CD4-positive, alpha-beta T cell treated with Interleukin-4 for 4 hours (primary cell): ENCODE data around the gene NEURL3.
"Not testable (repeated sequence)": the region's sequence is repeated elsewhere in the genome, so short reads cannot be mapped to it uniquely, and the experiment has no call there.

ENCODE experiments used
- DNase-seq: peaks from one replicate; pipeline ENCODE4 v3.0.0-alpha.2; 2020

NEURL3 gene

DNA sequence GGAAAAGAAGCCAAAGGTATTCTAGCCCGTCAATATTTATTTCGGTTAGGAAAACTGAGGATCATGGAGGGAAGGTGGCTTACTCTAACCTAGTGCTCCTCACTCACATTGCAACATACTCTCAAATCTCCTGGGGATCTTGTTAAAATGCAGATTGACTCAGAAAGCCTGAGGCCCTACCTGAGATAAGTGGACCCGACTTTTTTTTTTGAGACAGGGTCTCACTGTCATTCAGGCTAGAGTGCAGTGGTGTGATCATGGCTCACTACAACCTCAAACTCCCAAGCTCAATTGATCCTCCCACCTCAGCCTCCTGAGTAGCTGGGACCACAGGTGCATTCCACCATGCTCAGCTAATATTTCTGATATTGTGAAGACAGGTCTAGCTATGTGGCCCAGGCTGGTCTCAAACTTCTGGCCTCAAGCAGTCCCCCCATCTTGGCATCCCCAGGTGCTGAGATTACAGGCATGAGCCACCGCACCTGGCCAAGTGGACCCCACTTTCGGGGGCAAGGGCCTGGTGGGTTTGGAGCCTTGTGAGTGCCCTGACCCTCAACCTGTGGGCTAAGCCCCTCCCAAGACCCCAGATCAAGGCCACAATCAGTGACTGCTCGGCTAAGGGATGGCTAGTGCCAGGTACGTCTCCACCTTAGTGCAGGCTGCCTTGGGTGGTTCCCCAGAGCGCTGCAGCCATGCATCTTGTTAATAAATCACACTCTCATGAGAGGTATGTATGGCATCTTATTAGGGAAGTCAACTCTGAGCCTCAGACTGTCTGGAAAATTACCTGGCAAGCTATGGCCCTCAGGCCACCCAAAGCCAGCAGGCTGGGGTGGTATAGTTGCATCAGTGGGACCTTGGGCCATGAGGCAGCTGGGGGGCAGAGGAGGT, 1.1 kb upstream of the NEURL3 start:
- DNase-seq = no peak

DNA sequence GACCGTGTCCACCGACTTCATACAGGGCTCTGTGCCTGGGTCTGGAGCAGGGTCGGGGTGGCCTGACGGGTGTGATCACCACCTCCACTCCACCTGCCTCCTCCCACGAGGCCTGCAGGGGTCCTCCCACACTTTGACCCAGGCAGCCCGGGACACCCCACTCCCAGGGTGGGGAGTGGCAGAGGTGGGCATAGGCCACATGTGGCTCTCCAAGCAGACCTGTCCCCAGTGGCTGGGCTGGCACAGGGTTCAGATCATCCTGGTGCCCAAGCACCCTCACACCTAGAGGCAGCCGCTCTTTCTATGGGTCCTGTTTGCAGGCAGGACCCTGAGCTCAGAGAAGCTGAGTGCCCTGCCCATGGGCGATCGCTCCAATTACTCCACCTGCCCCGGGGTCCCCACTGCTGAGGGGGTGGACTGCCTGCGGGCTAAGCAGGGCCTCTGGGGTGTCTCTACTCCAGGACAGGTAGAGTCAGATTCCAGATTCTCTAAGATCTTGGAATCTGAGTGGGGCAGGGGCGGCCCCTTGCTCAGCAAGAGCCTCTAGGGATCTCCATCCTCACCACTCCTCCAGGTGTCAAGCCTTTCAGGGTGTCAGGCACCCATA, 1.4 kb downstream of the NEURL3 start:
- DNase-seq = no peak

DNA sequence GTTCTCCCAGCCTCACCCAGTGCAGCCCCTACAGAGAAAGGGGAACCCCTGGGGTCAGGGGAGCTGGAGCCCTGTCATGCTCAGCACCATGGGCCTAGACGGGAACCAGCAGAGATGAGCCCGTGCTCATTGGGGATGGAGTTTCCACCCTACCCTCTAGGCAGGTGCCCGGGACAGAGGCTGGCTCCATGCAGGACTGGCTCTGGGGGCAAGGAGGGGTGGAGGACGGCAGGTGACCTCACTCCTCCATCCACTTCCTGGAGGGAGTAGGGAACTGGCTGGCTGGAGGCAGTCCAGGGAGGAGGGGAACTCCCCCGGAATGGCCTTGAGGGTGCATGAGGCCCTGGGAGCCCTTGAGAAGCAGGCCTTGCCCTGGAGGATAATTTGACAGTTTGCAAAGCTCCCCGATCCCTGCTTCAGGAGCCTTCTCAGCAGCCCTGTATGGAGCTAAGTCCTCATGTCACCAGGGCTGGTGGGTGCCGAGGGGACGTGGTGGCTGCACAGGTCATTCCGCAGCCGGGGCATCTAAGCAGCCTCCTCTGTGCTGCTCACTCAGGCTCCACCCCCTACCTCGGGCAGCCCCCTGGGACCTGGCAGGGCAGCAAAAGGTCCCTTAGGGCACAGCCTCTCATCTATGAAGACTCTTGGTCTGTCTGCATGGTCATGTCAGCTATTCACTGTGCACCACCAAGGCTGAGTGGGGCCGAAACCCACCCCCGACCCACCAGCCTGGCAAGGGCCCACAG, 2.1 kb downstream of the NEURL3 start:
- DNase-seq = no peak

DNA sequence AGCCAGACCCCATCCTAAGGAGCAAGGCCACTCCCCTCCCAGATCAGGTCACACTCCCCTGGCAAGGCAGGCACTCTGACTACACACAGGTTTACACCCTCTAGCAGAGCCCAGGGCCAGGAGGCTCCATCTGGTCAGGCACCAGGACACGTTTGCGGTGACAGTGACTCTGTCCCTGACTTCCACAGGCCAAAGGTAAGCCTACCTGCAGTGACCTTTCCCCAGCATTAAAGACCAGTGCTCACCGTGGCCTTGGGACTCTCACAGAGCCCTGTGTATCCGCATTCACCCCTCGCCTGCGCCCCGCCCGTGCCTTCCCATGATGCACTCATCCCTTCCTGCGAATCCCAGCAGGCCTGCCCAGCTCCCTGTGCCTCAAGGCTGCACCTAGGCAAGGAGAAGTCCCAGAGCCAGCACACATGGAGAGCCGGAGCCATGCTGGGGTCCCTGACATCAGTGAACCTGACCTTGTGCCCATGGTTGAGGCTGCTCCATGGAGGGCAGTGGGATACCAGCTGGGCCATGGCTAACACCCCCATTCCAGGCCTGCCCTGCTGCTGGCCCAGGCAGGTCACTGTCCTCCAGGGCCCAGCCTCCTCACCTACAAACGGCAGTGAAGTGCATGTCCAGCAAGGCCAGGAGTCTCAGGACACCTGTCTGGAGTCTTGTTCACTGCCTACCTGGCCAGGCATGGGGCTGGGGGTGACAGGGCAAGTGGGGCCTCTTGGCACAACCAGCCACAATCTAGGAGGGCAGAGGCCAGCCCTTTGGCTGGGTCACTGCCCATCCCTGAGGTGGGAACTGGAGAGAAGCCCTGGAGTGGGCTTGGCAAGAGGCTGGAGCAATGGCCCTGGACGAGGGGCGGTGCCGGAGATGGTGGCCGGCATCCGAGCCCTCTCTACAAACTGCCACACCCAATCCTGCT, 3.0 kb downstream of the NEURL3 start:
- DNase-seq = no peak

DNA sequence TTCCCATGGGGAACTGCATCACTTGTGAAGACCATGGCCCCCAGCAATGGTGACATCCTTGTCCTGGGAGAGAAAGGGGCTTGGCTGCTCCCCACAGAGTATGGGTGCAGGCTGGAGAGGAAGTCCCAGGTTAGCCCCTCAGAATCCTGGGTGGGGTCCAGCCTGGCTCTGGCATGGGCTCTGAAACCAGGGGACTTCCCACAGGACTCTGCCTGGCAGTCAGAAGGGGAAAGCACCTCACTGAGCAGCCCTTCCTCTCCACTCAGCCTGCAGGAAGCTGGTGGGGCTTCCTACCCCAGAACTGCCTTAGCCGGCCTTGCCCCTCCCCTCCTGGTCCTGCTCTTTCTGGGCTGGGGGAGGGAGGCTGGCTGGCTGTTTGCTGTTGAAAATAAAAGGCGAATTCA, 3.7 kb downstream of the NEURL3 start:
- peak; percentile 25 for DNase-seq

DNA sequence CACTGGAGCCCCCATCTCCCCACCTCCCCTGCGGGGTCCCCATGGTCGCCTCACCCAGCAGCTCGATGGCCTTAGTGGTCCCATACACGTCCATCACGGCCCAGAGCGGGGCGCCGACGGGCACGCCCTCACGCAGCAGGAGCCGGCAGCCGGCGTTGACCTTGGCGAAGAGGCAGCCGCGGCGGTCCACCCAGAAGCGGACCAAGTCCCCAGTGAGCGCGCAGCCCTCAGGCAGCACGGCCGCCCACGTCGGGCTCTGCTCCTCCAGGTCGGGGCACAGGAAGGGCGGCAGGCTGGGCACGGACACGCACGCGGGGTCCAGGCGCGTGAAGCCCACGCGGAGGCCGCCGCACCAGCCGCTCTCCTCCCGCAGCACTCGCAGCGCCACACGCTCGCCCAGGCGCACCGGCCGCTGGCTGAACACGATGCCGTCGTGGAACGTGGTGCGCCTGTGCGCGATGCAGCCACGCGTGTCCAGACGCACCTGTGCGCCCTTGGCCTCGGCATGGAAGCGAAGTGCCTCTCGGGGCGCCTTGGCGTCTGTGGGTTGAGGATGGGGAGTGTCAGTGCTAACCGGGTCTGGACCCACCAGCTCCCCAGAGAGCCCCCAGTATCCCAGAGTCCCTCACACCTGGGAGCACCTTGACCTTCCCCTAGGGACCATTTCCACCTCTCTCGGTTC, 4.6 kb downstream of the NEURL3 start:
- no peak for DNase-seq

DNA sequence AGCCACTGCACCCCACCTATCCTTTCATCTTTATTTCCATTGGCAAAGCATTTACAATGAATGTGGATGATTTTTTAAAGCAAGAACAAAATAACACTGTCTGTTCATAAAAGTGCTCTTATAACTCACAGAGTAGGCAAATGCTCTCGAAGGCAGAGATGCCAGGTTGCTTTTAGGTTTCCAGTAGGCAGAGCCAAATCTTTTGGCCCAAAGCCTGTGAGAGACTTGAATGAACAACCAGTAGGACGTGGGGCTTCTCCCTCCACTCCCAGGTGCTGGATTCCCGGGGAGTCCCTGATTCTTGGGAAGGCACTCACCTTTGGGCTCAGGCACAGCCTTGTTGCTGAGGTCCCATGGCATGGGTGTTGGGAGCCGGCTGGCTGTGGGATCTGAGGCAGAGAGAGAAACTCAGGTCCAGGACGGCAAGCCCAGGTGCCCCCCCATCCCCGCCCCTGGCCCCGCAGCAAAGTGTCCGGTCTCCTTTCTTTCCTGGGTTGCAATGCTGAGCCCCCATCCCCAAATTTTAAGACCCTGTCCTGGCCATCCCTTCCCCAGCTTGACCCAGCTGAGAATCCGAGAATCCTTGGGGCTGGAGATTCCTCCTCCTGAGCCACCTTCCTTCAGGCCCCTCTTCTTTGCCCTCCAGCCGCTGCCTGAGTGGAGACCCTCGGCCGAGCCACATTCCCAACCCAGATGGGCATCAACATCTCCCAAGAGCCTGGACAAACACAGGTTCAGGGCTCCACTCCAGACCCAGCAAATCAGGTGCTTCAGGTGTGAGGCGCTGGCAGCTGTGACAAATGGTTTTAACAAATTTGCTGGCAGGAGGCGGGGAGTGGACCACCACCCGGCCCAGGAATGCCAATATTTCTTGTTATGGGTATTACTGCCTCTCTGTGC, 5.8 kb downstream of the NEURL3 start:
- DNase-seq = no peak

DNA sequence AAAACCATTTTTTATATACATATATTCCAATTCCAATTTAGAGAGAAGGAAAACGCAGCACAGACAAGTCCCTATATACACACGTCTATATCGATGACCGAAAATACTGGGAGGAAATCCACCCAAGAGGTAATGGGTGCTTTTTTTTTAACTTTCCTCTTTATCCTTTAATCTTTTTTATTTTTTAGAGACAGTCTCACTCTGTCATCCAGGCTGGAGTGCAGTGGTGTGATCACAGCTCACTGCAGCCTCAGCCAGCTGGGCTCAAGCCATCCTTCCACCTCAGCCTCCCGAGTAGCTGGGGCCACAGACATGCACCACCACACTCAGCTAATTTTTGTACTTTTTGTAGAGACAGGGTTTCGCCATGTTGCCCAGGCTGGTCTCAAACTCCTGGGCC, 6.5 kb downstream of the NEURL3 start:
- not testable (repeated sequence) for DNase-seq

DNA sequence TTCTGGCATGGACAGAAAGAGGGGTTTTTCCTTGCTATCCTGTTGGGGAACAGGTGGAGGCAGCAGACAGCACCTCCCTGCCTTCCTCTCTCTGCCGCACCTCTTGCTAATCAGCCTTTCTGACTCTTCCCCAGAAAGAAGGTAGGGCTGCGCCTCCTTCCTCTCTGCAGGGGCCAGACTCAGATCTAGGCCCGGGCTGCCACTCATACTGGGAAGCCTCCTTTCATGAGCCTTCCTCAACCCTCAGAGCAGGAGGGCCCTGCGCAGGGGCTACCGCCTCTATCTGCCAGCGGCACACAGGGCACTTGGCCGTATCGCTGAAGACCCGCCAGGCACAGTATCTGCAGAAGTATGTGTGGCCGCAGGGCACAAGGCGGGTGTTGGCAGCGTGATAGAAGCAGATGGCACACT, 7.1 kb downstream of the NEURL3 start:
- no peak for DNase-seq

DNA sequence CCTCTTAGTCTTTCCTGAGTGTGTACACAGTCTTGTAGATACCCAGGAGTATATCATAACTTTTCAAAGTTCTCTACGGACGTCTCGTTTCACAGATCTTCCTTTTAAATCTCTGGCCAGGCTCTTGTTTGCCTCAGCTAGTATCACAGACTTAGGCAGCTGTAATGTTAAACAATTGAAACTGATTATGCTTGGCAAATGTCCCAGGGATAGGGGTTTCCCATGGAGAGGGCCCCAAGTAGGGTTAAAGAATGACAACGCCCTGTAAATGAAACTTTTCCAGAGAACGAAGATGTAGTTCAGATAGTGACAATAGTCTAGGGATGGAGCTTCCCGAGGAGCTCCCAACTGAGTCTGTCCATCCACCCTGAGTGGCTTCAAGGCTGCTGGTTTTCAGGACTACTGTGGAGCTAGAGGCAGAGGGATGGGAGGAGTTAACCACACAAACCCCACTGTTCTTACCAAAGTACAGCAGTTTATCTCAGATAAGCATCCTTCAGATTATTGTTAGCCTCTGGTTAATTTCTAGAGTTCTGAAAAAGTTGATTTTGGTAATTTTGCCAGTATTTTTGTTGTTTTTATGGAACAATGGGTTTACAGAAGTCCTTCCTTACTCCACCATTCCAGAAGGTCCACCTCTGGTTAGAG, 9.1 kb downstream of the NEURL3 start:
- no peak for DNase-seq

DNA sequence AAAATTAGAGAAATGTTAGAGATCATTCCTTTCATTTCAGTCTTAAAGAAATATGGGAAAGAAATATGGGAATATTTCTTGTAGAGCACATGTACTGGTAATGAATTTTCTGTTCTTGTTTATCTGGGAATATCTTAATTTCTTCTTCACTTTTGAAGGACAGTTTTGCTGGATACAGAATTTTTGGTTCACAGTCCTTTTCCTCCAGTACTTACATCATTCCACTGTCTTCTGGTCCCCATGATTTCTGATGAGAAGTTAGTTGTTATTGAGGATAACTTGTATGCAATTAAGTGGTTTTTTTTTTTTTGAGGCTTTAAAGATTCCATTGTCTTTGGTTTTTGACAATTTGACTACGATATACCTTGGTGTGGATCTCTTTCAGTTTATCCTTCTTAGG, 11.0 kb downstream of the NEURL3 start:
- no peak for DNase-seq

DNA sequence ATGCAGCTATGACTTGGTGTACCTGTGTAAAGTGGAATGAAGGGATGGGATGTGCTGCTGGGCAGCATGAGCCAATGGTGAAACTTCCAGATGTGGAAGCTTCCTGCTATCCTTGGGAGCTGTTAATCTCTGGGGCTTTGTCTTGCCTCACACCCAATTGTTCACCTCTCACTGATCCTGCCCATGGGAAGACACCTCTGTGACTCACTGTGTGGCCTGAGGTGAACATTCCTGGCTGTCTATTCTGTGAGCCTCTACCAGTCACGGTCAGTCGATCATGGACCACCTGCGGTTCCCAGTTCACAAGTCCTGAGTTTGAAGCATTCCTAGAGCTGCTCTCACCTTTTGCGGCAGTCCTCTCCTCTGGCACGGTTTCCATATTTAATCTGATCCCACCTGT, 12.1 kb downstream of the NEURL3 start:
- DNase-seq = no peak

DNA sequence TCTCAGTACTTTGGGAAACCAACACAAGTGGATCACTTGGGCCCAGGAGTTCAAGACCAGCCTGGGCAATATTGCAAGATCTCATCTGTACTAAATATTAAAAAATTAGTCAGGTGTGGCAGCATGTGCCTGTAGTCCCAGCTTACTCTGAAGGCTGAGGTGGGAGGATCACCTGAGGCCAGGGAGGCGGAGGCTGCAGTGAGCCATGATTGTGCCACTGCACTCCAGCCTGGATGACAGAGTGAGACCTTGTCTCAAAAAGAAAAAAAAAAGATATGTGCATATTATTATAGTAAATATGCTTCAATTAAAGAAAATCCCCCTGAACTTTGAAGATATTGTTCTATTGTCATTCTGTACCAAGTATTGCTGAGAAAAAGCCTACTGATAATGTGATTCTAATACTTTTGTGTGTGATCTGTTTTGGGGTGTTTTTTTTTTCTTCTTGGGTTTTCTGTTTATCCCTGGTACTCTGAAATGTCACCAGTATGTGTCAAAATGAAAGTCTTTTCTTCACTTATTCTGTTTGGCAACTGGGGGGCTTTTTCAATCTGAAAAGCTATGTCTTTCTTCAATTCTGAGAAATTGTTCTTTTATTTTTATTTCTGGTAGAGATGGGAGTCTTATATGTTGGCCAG, 13.2 kb downstream of the NEURL3 start:
- no peak for DNase-seq

DNA sequence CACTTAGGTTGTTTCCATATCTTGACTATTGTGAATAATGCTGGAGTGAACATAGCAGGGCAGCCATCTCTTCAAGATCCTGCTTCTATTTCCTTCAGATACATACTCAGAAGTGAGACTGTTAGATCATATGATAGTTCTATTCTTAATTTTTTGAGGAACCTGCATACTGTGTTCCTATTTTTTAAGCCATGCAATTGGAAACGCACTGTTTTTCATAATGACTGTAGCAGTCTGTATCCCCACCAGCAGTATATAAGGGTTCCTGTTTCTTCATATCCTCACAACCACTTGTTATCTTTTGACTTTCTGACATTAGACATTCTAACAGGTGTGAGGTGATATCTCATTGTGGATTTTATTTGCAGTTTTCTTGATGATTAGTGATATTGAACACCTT, 15.5 kb downstream of the NEURL3 start:
- DNase-seq = no peak

DNA sequence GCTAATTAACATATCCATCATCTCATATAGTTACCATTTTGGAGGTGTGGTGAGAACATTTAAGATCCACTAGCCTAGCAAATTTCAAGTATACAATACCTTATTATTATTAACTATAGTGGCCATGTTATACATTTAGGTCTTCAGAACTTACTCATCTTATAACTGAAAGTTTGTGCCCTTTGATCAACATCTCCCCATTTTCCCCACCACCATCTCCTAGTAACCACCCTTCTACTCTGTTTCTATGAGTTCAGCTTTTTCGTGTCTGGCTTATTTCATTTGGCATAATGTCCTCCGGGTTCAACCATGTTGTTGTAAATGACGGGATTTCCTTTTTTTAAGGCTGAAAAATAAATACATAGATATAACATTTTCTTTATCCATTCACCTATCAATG, 15.9 kb downstream of the NEURL3 start:
- DNase-seq = no peak

DNA sequence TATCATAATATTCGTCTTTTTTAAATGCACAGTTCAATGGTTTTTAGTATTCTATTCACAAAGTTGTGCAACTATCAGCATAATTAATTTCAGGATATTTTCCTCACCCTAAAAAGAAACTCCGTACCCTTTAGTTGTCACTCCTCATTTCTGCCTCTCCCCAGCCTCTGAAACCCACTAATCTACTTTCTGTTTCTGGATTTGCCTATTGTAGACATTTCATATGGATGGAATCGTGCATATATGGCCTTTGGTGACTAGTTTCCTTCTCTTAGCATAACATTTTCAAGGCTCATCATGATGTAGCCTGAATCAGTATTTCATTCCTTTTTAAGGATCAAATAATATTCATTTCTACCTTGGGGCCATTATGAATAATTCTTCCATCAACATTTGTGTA, 18.5 kb downstream of the NEURL3 start:
- DNase-seq = no peak

DNA sequence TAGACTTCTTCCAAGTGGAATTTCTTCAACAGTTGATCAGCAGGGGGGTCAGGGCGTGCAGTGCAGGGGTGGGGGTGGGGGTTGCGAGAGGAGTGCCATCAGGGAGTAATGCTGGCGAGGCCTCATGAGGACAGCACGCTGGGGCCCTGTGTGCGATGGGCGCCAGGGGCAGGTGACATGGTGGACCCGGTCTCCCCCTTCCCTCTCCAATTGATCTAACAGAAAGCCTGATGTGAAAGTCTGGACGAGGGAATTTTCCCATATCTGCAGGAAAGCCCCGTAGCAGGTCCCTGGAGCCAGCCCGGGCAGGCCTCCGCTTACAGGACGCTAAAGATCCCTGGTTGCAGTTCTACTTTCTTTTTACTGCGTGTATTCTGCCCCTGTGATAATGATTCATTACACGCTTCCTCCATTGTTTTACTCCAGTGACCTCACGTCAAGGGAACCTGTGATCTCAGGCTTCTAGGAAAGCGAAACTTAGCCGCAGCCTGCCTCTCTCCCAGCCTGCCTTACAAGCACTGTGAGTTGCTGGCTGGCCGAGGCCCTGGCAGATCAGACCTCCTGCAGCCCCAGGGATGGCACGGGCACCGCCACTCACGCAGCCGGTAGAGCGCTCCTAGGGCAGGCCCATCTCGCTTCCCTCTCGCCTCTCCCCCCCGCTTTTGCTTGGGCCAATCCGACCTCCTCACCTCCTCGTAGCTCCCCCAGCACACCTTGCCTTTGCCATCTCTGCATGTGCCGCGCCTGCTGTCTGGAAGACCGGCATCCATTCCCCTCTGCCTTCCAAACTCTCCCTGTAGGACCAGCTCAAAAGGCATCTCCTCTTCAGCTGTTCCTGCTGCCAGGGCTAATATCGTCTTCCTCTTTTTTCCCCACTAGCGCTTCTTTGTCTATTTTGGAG, 19.2 kb downstream of the NEURL3 start:
- peak; percentile 91 for DNase-seq

DNA sequence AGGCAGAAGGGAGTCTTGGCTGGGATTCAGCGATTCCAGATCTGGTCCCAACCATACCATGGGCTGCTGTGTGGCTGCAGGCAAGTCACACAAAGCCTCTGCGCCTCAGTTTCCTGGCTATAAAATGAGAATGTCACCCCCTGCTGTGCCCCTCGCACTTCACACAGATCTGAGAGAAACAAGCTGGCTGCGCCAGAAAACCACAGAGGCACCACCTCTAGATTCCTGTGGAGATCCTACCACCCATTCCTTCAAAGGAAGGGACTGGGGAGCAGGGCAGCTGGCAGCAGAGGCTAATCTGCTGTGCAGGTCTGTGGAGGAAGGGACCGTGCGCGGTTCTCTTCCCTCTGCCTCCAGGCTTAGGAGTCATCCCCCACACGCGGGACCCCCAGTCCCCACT, 19.8 kb downstream of the NEURL3 start:
- DNase-seq = no peak

DNA sequence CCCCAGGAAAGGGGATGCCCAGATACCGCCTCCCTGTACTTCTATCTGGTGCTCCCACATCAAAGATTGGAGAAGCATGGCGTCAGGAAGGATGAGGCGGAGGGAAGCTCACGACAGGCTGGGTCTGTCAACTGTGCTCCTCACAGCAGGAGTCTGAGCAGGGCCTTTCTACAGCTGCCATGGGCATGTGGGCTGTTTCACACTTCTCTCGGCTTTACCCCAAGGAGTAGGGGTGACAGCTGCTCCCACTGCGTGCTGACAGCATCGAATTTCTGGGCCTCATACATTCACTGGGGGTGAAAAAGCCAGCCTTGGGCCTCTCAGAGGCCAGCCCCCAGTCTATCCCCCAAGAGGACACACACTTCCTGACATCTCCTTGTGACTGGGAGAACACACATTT, 21.1 kb downstream of the NEURL3 start:
- no peak for DNase-seq
